H1 (cell line): ENCODE measurements around the gene SMARCAL1. TPM values are rescaled to one million over a fixed set of nuclear protein-coding genes. Genes with fewer than 3 reads are reported as not detected.

Source experiments
- CTCF ChIA-PET: fragments of 300-600 bp; sonication (Branson Sonifier 250); formaldehyde crosslinking; loops from one replicate; lab custom pipeline; 2021; ENCODE audit not compliant: partially characterized antibody; lab: Charles Lee
- POLR2A ChIA-PET: fragments of 300-600 bp; sonication (Branson Sonifier 250); formaldehyde crosslinking; loops from one replicate; lab custom pipeline; 2021; ENCODE audit warnings: inconsistent platforms; ENCODE audit not compliant: partially characterized antibody; lab: Charles Lee
- DNase-seq, 2 experiments: peaks; one replicate each; pipeline versions ENCODE4 v3.0.0 to v3.0.0-alpha.2; 2010 to 2022; ENCODE audit warnings: low spot score in 2 of 2, low read depth in 1 of 2, mixed read lengths in 1 of 2
- FAIRE-seq: peaks from 2 replicates; lab custom pipeline; 2011; peaks lifted over from hg19 to GRCh38; lab: Jason Lieb, UNC
- H2AFZ ChIP-seq: 2 replicates; pipeline ENCODE4 v1.8.1; 2012; ENCODE audit warnings: low read length, inconsistent platforms
- H2AK5ac ChIP-seq: 2 replicates; pipeline ENCODE4 v1.6.1; 2013; ENCODE audit warnings: low read depth, low read length
- H2BK120ac ChIP-seq: replicated peaks from 2 replicates; pipeline ENCODE3; 2013; ENCODE audit warnings: low read depth, low read length, inconsistent platforms
- H2BK12ac ChIP-seq: 2 replicates; pipeline ENCODE4 v1.6.1; 2013; ENCODE audit warnings: low read depth, low read length
- H2BK15ac ChIP-seq: 2 replicates; pipeline ENCODE4 v1.6.1; 2013; ENCODE audit warnings: low read length
- H2BK20ac ChIP-seq: 2 replicates; pipeline ENCODE4 v1.6.1; 2013; ENCODE audit warnings: low read length
- H2BK5ac ChIP-seq: 2 replicates; pipeline ENCODE4 v1.6.1; 2013; ENCODE audit warnings: low read depth, low read length
- H3K14ac ChIP-seq: 2 replicates; pipeline ENCODE4 v1.6.1; 2013; ENCODE audit warnings: inconsistent platforms; ENCODE audit not compliant: insufficient read length
- H3K18ac ChIP-seq: 2 replicates; pipeline ENCODE4 v1.6.1; 2013; ENCODE audit warnings: low read length; ENCODE audit errors: extremely low read depth
- H3K23ac ChIP-seq: 2 replicates; pipeline ENCODE4 v1.6.1; 2013; ENCODE audit warnings: inconsistent platforms; ENCODE audit not compliant: insufficient read length
- H3K23me2 ChIP-seq: 2 replicates; pipeline ENCODE4 v1.6.1; 2013; ENCODE audit warnings: low read depth, low read length
- H3K27ac ChIP-seq: 2 replicates; pipeline ENCODE4 v1.6.1; 2011; ENCODE audit warnings: low read depth, low read length, inconsistent platforms
- H3K27me3 ChIP-seq, 4 experiments: replicated peaks in 1 of 4; 1 replicate in 1 of 4; 2 replicates in 3 of 4; pipeline versions ENCODE4 v1.6.1 to v1.8.1; 2011 to 2013; ENCODE audit warnings: low read length in 3 of 4, mild to moderate bottlenecking in 3 of 4, inconsistent platforms in 2 of 4, mixed read lengths in 2 of 4, moderate library complexity in 1 of 4; ENCODE audit not compliant: control insufficient read depth in 3 of 4, insufficient read depth in 3 of 4; ENCODE audit errors: extremely low read depth in 1 of 4
- H3K36me3 ChIP-seq, 4 experiments: 2 replicates each; pipeline versions ENCODE4 v1.6.1 to v1.8.1; 2011 to 2013; ENCODE audit warnings: mild to moderate bottlenecking in 4 of 4, low read length in 3 of 4, moderate library complexity in 2 of 4, control low read depth in 1 of 4, inconsistent platforms in 1 of 4; ENCODE audit not compliant: insufficient read depth in 4 of 4, control insufficient read depth in 2 of 4
- H3K4ac ChIP-seq: replicated peaks from 2 replicates; pipeline ENCODE3; 2013; ENCODE audit warnings: low read length, low read depth, mixed read lengths, inconsistent platforms; ENCODE audit not compliant: insufficient read length
- H3K4me1 ChIP-seq, 4 experiments: replicated peaks in 1 of 4; 1 replicate in 1 of 4; 2 replicates in 3 of 4; pipeline versions ENCODE4 v1.6.1 to v1.8.1; 2011 to 2013; ENCODE audit warnings: low read length in 3 of 4, inconsistent platforms in 2 of 4, mixed read lengths in 1 of 4; ENCODE audit not compliant: insufficient read depth in 4 of 4, control insufficient read depth in 3 of 4
- H3K4me2 ChIP-seq, 2 experiments: 2 replicates each; pipeline versions ENCODE4 v1.6.1 to v1.8.1; 2011 to 2013; ENCODE audit warnings: low read depth in 2 of 2, low read length in 2 of 2, control low read depth in 1 of 2, inconsistent platforms in 1 of 2, mild to moderate bottlenecking in 1 of 2; ENCODE audit not compliant: insufficient read depth in 1 of 2
- H3K4me3 ChIP-seq, 4 experiments: fragments of 200-600, 300-600 bp in 1 of 4; sonication (generic), shearing (Covaris generic), sonication (Bioruptor Twin) in 1 of 4; 2 replicates each; pipeline versions ENCODE4 v1.5.1 to v1.8.1; 2011 to 2016; ENCODE audit warnings: low read length in 4 of 4, low read depth in 3 of 4, control low read depth in 2 of 4, inconsistent platforms in 2 of 4, mild to moderate bottlenecking in 2 of 4, mixed read lengths in 1 of 4, moderate library complexity in 1 of 4; ENCODE audit not compliant: insufficient read depth in 2 of 4; ENCODE audit errors: extremely low read depth in 1 of 4
- H3K56ac ChIP-seq: replicated peaks from 2 replicates; pipeline ENCODE3; 2013; ENCODE audit warnings: low read depth, mild to moderate bottlenecking, mixed read lengths, low read length, inconsistent platforms; ENCODE audit not compliant: insufficient read length
- H3K79me1 ChIP-seq: 2 replicates; pipeline ENCODE4 v1.6.1; 2013; ENCODE audit warnings: low read depth, low read length, control low read depth
- H3K79me2 ChIP-seq, 2 experiments: 2 replicates each; pipeline versions ENCODE4 v1.6.1 to v1.8.1; 2012 to 2013; ENCODE audit warnings: low read length in 2 of 2, mild to moderate bottlenecking in 2 of 2, inconsistent platforms in 1 of 2; ENCODE audit not compliant: insufficient read depth in 2 of 2, control insufficient read depth in 1 of 2
- H3K9ac ChIP-seq, 4 experiments: replicated peaks in 1 of 4; 1 replicate in 1 of 4; 2 replicates in 3 of 4; pipeline versions ENCODE4 v1.6.1 to v1.8.1; 2011 to 2013; ENCODE audit warnings: low read depth in 3 of 4, low read length in 3 of 4, control low read depth in 2 of 4, mild to moderate bottlenecking in 2 of 4, moderate library complexity in 2 of 4, inconsistent platforms in 1 of 4; ENCODE audit errors: extremely low read depth in 1 of 4
- H3K9me3 ChIP-seq, 2 experiments: 2 replicates each; pipeline versions ENCODE4 v1.6.1 to v1.8.1; 2012 to 2013; ENCODE audit warnings: mild to moderate bottlenecking in 2 of 2, moderate library complexity in 2 of 2, control low read depth in 1 of 2, inconsistent platforms in 1 of 2, low read depth in 1 of 2, low read length in 1 of 2, mixed read lengths in 1 of 2; ENCODE audit not compliant: insufficient read depth in 2 of 2
- H4K20me1 ChIP-seq, 2 experiments: replicated peaks in 1 of 2; 2 replicates each; pipeline versions ENCODE3 to v1.8.1; 2011 to 2013; ENCODE audit warnings: inconsistent platforms in 2 of 2, low read length in 2 of 2, mild to moderate bottlenecking in 1 of 2; ENCODE audit not compliant: insufficient read depth in 2 of 2, control insufficient read depth in 1 of 2
- H4K5ac ChIP-seq: 2 replicates; pipeline ENCODE4 v1.6.1; 2013; ENCODE audit warnings: low read length, low read depth, mixed read lengths, inconsistent platforms; ENCODE audit not compliant: insufficient read length
- H4K8ac ChIP-seq: 2 replicates; pipeline ENCODE4 v1.8.0; 2013; ENCODE audit warnings: mild to moderate bottlenecking, moderate library complexity, low read length, inconsistent platforms; ENCODE audit not compliant: insufficient read depth; ENCODE audit errors: extremely low read depth
- H4K91ac ChIP-seq: replicated peaks from 2 replicates; pipeline ENCODE3; 2013; ENCODE audit warnings: low read length, mixed read lengths, inconsistent platforms; ENCODE audit not compliant: insufficient read length
- KDM5A ChIP-seq: fragments of 200-600 bp; IDR thresholded peaks from 2 replicates; pipeline ENCODE4 v1.7.1; 2012; ENCODE audit warnings: mild to moderate bottlenecking, low read length, inconsistent platforms, mixed read lengths
- POLR2A ChIP-seq, 2 experiments: IDR thresholded peaks; 1 replicate in 1 of 2; 2 replicates in 1 of 2; pipeline ENCODE4 v1.6.1; 2011; ENCODE audit warnings: low read depth in 2 of 2, low read length in 2 of 2, mild to moderate bottlenecking in 2 of 2; ENCODE audit errors: control extremely low read depth in 1 of 2
- POLR2AphosphoS5 ChIP-seq: IDR thresholded peaks from 2 replicates; pipeline ENCODE4 v1.6.1; 2011; ENCODE audit warnings: low read depth, low read length
- WGBS, 2 experiments: shearing (Covaris generic) in 1 of 2; methylation state at CpG; one replicate each; pipeline versions ENCODE4 v1.1.6 to v1.1.7; 2013 to 2015; ENCODE audit warnings: low lambda C conversion rate in 2 of 2, mixed read lengths in 2 of 2, inconsistent platforms in 1 of 2, low coverage in 1 of 2, missing lambda C conversion rate in 1 of 2; ENCODE audit not compliant: insufficient replicate concordance in 2 of 2, insufficient coverage in 1 of 2, insufficient read length in 1 of 2; ENCODE audit errors: extremely low coverage in 1 of 2, missing lambda C conversion rate in 1 of 2; 5-methylcytosine and 5-hydroxymethylcytosine counted together
- polyA plus RNA-seq, 7 experiments: library from polyadenylated mRNA; depleted of rRNA in 3 of 7; stranded (reverse) in 5 of 7; unstranded in 2 of 7; fragments of >200 nt in 5 of 7; fragments of 200-250 nt in 2 of 7; gene quantifications; 1 replicate in 5 of 7; 2 replicates in 1 of 7; 4 replicates in 1 of 7; pipeline versions ENCODE4 v1.2.1 to v1.2.3, GENCODE V29; 2011 to 2013; ENCODE audit warnings: missing spikeins in 2 of 7, mixed read lengths in 2 of 7
- total RNA-seq: library from RNA; stranded (reverse); fragmentation: NEBNext Ultra II Directional; extraction: Animal tissue kit (Norgen Biotek cat#: 25700); gene quantifications from 2 replicates; pipeline ENCODE4 v1.2.1, GENCODE V29; 2021

Gene SMARCAL1
- total and polyA plus RNA-seq, 2 of the 8 experiments (the other 6 are each of a cell fraction or from before 2014, with no cell fraction given) = 17.6 to 17.9 TPM

DNA sequence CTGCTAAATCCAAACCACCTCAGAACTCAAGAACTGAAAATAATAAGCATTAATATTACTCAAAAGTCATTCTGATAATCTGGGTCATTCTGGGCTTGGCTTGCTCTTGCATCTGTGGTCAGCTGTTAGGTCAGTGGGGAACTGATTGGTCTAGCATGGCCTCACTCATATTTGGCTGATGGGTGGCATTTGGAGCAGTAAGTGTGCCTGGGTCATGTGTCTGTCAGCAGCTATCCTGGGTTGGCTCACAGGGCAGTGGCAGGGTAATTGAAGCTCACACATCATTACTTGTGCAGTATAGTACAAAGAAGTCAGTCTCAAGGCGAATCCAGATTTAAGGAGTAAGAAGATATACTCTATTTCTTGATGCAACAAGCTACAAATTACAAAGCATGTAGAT, 95.9 kb downstream of the SMARCAL1 start:
- Histone ChIP-seq H4K5ac (no peak overlapping the region), H2AK5ac (no peak overlapping the region), H2BK20ac (no peak overlapping the region), H3K4ac (no peak overlapping the region), H3K23me2 (no peaks in the 10 kb centered on the region), H2BK5ac (no peak overlapping the region), H2BK120ac (no peak overlapping the region), H3K27me3 (no peaks in the 10 kb centered on the region), H3K79me2 (no peaks in the 10 kb centered on the region), H2BK12ac (no peak overlapping the region), H4K20me1 (peaks cover 4 to 10% of the 10 kb centered on the region in 2 experiments), H3K9ac (no peak overlapping the region), H3K18ac (no peak overlapping the region), H3K36me3 (peaks cover 2 to 54% (median 20%) of the 10 kb centered on the region in 4 experiments; a peak in 7 of 8 replicates), H2AFZ (no peak overlapping the region), H3K4me3 (no peak overlapping the region), H4K91ac (no peak overlapping the region), H3K23ac (no peak overlapping the region), H3K9me3 (no peaks in the 10 kb centered on the region), H3K79me1 (no peaks in the 10 kb centered on the region), H2BK15ac (no peak overlapping the region), H3K27ac (no peak overlapping the region), H3K4me1 (peaks cover 0 to 2% (median 0%) of the 10 kb centered on the region in 4 experiments; a peak in 1 of 7 replicates), H3K4me2 (no peak overlapping the region), H4K8ac (no peak overlapping the region), H3K14ac (no peak overlapping the region), H3K56ac (no peak overlapping the region)
- 88% methylated on average over 1 of the region's 1 CpG; no CpG with 5 or more reads in 1 of the 2 experiments for WGBS, 2 experiments
- DNase-seq = no peak
- ChIA-PET CTCF (interaction anchor here (0.9 to 4.2 kb wide), 5 partner anchors 8 to 157 kb away, joined by 3 to 32 read pairs (median 4); partner anchors contain the start of gene RPL37A), POLR2A (interaction anchor here (1.0 to 5.9 kb wide), 6 partner anchors 10 to 267 kb away, joined by 3 to 63 read pairs (median 4); partner anchors contain the start of gene RPL37A)
- TF ChIP-seq KDM5A (no peak), POLR2AphosphoS5 (peak; percentile 65; the same call in 1 of the 2 replicates), POLR2A (IDR thresholded peaks at IDR 0.05; ENCODE audit: control extremely low read depth in 1 of 2, low read depth in 2 of 2, low read length in 2 of 2) (peak in 1 of 2 experiments; percentile 0; a peak in 1 of 3 replicates)
- FAIRE-seq = no peak
